Fibroblast of the conjunctiva (primary cell): ENCODE results near the gene POLD3.
A peak's percentile ranks its signal among the peaks of the same experiment; 100 is the strongest.

Experiments
- DNase-seq: peaks from one replicate; pipeline ENCODE4 v3.0.0-alpha.2; 2010; ENCODE audit warnings: low read depth

POLD3 gene

DNA sequence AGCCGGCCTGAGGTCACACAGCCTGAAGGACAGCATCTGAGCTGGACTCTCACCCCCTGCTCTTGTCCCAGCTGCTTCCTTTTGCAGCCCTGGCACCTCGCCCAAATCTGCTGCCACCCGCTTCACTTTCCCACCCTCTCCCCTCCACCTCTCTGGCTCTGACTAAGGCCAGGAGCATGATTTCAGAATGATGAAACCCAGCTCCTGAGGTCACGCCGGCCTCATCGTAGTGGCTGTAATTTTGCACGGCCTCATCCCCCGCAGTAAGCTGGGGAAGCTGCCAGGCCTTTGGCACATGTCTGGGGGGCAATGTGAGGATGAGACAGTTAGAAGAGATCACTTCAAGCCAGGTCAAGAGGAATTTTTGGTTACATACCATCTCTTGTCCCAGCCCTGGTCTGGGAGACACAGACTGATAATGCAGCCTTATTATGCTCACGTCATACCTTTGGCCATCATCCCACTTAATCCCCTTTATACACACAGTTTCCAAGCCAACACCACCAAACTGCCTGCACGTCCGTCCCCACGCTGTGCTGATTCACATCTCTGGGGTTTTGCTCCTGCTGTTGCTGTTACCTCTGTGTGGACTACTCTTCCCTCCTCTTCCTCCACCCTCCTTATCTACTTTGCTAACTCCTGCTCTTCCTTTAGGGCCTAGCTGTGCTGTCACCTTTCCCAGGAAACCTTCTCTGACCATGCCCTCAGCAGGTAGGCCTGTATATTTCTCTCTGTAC, 80.7 kb downstream of the POLD3 start:
- DNase-seq: peak; percentile 92

DNA sequence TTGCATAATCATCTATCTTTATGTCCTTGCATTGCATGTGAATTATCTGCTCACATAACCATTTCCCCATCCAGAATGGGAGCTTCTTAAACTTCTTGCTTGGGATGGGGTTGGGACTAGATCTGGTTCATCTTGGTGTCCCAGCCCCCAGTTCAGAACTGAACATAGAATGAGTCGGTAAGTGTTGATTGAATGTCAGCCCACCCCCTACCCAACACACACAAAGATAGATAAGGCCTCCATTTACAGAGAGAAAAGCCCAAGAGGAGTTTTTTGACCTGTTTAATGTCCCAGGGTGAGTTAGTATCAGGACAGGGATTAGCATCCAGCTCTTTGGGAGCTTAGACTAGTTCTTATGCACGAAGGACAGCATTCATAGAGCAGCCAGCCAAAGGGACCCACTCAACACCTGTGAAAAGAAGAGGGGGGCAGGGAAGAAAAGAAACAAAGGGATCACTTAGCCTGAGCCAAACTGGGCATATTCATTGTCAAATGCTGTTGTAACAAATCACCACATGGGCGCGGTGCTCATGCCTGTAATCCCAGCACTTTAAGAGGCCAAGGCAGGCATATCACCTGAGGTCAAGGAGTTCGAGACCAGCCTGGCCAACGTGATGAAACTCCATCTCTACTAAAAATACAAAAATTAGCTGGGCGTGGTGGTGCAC, 81.4 kb downstream of the POLD3 start:
- no peak for DNase-seq

DNA sequence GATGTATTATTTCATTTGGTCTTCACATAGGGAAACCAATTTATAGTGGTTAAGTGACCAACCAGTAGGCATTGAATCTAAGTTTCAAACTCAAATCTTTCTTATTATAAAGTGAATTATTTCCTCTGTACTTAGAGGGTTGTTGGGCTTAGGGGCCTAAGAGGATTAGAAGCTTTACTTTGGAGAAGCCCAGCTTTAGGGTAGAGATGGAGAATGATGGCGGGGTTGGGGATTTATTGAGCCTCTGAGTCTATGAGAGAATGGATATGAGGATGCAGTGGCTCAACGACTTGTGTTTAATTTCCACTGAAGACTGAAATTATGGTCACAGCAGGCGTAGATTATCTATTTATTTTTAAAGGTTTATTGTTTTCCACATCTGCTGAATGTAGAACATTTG, 83.4 kb downstream of the POLD3 start:
- DNase-seq: no peak

DNA sequence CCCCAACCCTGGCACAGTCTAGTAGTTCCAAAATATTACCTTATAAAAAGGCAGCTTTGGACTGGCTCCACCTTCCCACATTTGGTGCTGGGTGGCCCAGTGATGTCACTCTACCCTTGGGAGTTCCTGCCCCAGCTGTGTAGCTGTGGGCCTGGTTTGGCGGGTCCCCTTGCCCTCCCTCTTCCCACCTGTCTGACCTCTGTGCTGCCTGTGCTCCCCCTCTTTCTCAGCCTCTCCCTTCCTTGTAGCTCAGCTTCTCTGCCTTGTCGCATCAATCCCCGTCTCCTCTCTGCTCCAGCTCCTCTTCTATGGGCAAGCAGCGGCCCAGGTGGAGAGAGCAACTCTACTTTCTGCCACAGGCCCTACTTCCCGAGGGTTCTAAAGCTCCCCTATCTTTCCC, 84.2 kb downstream of the POLD3 start:
- DNase-seq: no peak

DNA sequence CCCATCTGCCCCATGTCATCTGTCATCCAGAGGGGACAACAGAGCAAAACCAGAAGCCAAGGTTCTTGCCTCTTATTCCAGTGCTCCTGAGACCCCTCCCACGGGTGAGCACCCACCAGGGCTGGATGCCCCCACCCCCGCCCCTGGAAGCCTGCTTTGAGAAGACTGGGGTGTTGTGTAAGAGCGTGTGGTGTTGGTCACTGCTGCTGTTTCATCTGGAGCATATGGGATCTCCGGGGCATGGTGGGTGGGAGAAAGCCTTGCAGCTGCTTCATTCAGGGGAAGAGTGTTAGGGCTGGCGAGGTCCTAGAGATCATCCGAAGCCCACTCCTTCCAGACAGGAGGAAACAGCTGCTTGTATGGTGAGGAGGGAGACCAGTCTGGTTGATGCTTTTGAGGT, 84.7 kb downstream of the POLD3 start:
- DNase-seq: no peak

DNA sequence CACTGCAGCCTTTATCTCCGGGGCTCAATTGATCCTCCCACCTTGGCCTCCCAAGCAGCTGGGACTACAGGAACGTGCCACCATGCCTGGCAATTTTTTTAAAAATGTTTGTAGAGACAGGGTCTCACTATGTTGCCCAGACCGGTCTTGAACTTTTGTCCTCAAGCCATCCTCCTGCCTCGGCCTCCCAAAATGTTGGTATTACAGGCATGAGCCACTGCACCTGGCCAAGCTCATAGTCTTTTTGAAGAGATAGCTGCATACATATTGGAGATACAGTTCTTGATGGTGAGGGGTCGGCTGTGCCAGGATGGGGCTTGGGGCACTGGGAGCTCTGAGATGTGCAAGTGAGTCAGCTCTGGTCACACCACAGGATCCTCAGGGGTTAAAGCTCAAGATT, 85.7 kb downstream of the POLD3 start:
- no peak for DNase-seq

DNA sequence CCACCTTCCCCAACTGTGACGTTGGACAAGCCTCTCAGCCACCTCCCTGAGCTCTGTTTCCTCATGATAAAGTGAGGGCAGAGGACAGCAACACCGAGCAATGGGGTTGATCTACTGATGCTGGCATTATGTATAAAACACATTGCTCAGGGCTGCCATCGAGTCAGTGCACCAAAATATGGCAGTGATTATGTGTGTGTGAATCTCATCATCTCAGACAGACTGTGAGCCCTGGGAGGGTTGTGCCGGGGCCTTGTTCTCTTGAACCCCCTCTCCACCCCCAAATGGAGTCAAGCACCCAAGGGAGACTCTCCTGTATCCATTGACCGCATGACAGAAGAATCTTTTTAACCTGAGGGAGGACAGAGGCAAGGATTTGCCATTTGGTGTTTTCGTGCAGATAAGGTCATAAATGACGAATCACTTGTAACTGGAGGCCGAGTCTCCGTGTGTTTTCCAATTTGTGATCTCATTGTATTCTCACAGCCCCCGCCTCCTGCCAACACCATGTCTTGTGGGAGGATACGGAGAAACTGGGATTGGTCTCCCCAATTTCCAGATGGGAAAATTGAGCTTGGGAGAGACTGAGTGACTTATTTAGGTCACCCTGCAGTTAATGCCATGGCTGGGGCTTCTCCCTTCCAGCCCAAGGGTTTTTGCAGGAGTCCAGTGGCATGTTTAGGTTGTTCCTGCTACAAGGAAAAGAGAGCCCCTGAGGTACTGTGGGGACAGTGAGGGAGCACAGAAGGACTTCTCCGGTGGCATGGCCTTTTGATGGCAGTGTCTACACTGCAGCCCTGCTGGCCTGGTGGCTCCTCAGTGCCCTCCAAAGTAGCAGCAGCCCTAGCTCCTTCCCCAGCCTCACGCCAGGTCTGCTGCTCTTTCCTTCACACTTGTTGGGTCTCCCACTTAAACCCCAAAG, 86.5 kb downstream of the POLD3 start:
- no peak for DNase-seq

DNA sequence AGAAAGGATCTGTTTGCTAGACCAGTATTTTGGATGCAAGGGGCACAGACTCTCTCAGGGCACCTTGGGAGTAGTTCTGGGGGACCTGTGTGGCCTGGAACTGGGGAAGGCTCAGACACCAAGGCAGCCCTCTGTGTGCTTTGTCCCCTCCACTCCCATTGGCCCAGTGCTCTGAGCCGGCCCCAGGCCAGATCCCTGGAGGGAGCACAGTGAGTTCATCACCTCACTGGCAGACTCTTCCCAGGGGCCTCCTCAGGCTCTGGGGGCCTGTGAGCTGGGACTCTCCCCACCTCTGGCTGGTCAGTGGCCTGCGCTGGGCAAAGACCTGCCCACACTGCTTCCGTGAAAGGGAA, 87.1 kb downstream of the POLD3 start:
- DNase-seq: no peak

DNA sequence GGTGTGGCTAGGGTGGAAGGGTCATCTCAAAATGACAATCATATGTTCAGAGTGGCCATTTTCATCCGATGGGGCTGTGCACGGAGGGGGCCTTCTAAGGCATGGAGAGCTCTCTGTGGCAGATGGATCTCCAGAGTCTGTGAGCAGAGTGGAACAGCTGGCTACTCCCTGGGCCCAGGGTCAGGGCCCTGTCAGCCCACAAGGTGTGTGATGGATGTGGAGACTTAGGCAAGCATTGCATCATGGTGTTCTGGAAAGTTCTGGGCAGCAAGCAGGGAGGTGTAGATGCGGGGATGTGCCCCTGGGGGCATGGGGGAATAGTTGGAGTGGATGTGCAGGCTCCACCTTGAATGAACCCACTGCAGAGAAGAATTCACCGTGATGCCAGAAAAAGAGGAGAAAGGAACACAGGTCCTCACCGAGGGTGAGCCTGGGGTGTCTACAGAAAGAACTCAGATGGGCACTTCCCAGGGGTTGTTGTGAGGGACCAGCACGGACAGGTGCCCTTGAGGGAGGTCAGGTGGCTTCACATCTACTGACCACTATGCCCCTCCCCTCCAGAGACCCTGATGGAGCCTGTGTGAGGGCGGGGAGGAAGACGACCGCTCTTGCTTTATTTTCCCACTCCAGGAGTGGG, 87.8 kb downstream of the POLD3 start:
- DNase-seq: no peak

DNA sequence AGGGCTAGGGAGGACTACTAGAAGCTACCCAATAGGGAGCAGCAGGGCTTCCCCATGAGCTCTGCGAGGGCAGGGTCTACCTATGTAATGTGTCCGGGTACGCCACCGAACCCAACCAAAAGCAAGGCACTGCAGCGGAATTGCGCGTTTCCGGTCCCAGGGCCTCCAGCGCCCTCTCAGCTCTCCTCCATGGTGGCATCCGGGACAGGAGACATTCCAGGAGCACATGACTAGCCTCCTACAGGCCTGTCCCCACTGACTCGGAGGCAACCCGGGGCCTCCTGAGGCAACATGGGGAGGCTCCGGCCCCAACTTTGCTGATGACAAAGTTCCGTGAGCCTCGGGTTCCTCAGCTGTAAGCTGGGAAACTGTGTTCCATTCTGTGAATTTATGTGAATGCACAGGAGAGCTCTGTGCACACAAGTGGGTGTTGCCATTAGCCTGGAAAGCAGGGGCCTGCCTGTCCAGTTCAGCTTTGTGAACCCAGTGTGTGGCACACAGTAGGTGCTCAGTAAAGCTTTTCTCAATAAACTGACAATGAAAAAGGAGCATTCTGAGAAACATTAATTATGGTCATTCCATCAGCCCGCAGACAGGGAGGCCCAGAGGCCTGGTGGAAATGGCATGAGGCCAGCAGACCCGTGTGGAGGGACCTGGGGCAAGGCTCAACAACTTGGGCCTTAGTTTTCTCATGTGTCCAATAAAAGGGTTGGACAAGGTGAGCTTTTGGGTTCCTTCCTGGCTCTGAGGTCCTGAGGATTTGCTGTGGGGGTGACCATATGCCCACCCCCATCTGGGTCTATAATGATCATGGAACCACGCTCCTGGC, 88.5 kb downstream of the POLD3 start:
- DNase-seq: no peak

DNA sequence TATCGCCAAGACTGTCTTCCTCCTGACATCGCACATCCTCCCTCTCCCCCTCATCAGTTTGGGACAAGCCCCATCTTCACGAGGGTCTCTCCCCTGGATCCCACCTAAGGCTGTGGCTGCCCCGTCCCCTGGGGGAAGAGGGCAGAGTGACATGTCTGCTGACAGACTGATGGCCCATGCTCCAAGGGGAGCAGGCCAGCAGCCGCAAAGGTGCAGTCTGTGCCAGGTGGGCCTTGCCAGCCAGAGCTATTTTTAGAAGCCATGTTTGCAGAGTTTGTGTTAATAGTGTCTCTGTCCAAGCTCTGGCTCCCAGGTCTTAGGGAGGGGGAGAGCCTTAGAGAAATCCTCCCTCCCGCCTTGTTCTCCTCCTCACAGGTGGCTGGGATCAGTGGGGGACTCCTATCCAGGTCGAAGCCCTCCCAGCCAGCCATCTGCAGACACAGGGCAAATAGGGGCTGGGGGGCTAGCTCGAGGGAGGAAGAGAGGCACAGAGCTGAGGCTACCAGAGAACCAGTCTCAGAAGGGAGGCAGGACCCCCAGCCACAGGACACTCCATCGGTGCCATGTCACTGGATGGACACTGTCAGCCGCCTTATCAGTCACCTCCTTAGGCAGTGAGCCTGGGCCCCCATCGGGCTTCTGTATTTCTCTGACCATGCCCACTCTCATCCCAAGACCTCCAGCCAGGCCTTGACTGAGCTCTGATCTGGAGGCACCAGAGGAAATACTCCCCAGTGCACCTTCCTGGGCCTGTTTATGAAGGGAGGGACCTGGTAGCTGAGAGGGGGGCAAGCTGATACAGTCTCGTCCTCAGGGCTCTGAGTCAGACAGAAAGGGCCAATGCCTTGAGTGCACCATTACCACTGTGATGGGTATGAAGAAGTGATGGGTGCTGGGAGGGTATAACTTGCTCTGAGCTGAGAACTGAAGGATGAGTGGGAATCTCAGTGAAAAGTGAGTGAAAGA, 89.6 kb downstream of the POLD3 start:
- no peak for DNase-seq

DNA sequence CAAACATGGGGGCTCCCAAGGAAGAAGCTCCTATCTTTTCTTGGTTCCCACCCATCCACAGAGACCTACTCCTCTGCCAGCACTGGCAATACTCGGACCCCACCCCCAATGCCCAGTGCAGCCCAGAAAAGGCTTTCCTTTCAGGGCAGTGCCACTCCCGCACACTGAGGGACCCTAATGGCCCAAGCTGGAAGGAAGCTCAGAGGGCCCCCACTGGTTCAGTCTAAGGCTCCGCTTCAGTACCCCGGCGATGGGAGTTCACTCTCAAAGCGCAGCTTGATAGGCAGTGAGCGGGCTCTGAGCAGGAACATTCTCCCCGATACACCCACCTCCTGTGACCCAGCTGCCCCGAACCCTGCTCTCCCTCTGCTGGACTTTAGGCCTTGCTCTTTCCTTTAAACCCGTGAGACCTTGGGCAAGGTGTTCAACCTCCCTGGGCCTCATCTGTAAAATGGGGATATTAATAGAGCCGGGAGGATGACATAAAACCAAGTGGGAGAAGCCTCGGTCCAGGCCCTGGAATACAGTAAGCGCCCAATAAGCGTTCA, 90.4 kb downstream of the POLD3 start:
- no peak for DNase-seq

DNA sequence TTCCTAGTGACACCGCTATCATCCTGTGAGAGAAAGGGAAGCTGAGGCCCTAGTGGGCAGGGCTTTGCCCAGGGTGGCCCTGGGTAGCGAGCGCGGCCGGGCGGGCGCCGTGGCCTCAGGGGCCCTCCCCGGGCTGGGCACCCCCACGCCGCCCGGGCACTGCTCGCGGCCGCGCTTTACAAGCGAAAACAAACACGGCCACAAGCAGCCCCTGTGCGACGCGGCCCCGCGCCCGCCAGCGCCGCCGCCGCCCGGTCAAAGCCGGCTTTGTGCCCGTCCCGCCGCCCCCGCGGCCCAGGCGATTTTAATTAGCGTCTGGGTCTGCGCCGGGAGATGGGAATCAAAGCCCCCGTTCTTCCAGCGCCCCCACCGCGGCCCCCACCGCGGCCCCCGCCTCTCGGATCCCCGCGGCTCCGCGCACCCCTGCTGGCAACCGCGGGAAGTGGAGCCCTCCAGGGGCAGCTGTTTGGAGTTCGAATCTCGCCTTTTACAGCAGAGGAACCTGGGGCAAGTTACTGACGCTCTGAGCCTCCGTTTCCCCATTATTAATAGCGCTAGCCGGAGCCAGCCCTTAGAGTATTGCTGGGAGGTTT, 91.0 kb downstream of the POLD3 start:
- no peak for DNase-seq

DNA sequence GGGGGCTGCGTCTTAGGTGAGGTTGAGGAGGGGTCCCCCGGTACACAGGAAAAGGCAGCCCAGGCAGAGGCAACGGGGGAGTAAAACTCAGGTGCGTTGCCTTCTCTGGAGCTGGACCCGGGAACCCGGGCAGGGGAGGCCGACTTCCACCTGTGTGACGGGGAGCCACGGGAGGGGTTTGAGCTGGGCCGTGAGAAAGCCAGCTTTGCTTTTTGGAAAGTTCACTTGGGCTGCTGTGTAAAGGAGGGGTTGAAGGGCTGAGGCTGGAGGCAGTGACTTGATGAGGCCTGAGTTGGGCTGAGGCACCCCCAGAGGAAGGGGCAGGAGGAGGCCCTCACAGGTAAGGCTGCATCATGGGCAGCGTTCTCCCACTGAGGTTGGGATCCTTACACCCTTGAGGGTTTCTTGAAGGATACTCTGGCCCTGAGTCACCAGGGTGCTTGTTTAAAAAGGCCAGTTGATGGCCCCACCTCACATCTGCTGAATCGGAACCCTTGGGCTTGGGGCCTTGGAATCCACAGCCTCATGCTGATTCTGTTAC, 91.6 kb downstream of the POLD3 start:
- no peak for DNase-seq

DNA sequence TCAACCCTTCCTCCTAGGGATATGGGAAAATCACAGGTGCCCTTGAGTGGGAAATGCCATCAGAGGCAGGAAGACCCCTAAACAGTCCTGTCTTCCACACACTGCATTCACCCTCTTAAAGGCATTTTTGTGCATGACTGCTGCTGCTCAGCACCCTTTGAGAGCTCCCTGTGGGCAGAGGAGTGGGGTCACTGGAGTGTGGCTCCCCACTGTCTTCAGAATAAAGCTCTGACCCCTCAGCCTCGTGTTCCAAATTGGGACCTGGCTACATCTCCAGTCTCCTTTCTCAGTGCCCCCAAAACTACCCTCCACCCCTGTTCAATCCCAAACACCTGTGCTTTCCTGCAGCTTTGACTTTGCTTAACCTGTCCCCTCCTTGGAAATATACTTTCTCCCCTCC, 92.3 kb downstream of the POLD3 start:
- no peak for DNase-seq

DNA sequence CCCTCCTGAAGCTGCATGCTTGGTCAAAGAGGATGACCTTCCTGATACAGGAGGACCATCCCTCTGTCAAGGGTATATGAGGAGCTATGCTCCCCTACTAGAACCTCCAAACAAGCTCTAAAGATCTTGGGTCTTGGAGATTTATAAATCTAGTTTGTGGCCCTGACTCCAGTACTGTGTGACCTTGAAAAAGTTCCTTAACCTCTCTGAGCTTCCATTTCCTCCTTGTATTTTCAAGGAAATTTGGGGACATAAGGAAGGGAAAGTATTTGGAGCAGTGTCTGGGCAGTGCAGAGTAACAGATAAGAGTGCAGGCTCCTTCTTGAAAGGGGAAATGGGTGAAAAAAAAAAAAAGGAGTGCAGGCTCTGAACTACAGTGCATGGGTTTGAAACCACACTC, 93.0 kb downstream of the POLD3 start:
- DNase-seq: no peak

DNA sequence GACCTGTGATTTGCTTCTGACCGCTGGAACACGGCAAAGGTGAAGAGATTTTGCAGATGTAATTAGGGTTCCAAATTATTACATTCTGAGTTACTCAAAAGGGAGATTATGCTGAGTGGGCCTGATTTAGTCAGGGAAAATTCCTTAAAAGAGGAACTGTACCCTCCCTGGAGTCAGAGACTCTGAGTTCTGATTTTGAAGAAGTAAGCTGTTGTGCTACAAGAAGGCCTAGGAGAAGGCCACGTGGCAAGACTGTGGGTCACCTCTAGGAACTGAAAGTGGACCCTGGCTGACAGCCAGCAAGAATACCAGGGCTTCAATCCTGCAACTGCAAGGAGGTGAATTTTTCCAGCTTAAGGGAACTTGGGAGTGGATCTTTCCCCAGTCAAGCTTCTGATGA, 93.5 kb downstream of the POLD3 start:
- DNase-seq: no peak

DNA sequence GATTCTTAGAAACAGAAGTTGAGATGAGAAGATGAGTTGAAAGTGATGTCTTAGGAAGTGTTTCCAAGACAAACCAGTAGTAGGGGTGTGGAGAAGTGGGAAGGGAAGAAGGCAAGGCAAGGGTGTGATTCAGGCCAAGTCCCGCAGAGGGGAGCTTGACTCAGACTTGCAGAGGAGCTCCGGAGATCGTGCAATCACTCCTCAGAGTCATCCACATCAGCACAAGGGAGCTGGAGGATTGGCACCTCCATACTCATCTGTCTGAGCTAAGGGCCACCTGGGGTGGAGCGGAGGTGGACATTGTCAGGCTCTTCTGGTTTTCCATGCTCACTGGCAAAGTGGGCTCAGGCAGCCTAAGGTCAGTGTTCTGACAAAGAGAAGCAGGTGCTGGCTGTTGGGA, 94.4 kb downstream of the POLD3 start:
- DNase-seq: no peak

DNA sequence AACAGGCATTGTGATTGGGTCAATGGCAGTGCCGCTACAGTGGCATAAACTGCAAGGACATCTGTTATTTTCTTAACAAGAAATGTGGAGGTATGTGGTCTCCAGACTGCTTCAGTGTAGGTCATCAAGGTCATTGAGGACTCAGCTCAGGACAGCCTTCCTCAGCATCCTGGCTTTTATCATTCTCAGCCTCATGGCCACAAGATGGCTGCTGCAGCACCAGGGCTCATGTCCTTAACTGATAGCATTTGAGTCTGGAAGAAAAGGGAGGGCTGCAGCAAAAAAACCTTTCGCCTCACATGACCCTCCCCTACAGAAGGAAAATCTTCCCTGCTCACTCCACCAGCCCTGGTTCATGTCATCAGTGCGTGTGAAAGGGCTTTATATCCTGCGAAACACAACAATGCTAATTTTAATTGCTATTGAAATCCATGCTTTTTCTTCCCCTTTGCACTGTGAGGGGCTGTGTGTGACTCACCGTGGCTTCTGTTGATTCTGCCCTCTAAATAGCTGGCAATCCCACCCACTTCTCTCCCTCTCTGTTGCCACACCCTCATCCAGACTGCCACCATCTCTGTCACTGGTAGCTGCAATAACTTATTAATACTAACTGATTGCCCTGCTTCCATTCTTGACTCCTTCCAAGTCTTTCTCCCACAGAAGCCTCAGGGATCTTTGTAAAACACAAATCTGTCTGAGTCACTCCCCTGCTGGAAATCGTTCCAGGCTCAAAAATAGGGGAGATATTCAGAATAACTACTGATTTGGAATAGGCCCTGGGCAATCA, 95.0 kb downstream of the POLD3 start:
- DNase-seq: no peak
